ENCODE results near the gene CPD. TPM values are rescaled to one million over a fixed set of nuclear protein-coding genes. Genes with fewer than 3 reads are reported as not detected.

The CPD gene
- total and polyA plus RNA-seq, 2 of the 13 experiments (the other 11 are each of a cell fraction or from before 2014, with no cell fraction given), result 46.1 to 72.3 TPM

DNA sequence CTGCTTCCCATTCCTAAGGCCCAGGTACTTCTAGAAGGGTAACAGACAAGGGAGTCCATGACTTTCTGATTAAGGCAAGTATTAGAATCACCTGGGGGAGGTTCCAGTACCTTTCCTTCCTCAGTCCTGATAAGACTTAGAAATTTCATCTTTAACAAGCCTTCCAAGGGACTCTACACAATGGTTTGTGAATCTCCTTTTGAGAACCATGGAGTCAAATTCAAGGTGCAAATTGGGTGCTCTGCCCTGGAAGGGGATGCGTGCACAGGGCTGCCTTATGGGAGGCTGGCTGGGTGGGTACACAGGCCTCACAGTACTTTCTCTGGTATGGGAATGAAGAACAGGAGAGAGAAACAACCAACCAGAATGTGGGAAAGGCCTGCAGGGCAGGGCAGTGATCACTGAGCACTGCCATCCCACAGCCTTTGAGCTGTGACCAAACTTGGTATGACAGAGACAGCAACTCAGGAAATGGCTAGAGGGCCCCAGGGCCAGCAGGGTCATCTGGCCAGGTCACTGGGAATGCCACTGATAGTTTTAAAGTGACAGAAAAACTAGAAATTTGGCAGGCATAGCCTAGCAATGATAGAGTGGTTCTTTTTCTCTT is 41.2 kb upstream of the CPD start (continued):
- TF ChIP-seq HMG20B (CRISPR knock-in tag; conservative IDR thresholded peaks at IDR 0.05) (no peak), YEATS2 (CRISPR knock-in tag; IDR thresholded peaks at IDR 0.05; ENCODE audit: borderline replicate concordance) (no peak; the same call in 1 of the 2 replicates), PPARG (CRISPR knock-in tag; conservative IDR thresholded peaks at IDR 0.05) (peak; percentile 72), SP1 (IDR thresholded peaks at IDR 0.05) (no peak), SP1 (CRISPR knock-in tag; IDR thresholded peaks at IDR 0.05) (no peak), MXD4 (CRISPR knock-in tag; IDR thresholded peaks at IDR 0.05) (peak; percentile 54; the same call in 1 of the 2 replicates), ZNF383 (CRISPR knock-in tag; IDR thresholded peaks at IDR 0.05; ENCODE audit: borderline replicate concordance) (no peak), SPEN (CRISPR knock-in tag; IDR thresholded peaks at IDR 0.05; ENCODE audit: low read depth) (peak; percentile 85; the same call in 1 of the 2 replicates), RBM39 (IDR thresholded peaks at IDR 0.05; ENCODE audit: low read depth, low read length, poor library complexity, severe bottlenecking) (no peak), YY1 (IDR thresholded peaks at IDR 0.05; ENCODE audit: insufficient read depth, insufficient replicate concordance, low read depth, low read length) (peak; percentile 20), ZNF83 (CRISPR knock-in tag; IDR thresholded peaks at IDR 0.05; ENCODE audit: borderline replicate concordance) (no peak), FOXK1 (CRISPR knock-in tag; IDR thresholded peaks at IDR 0.05; ENCODE audit: borderline replicate concordance, low read depth) (peak; percentile 52; the same call in 1 of the 2 replicates), TEAD3 (CRISPR knock-in tag; optimal IDR thresholded peaks at IDR 0.05; ENCODE audit: borderline replicate concordance) (peak; percentile 90), ETV6 (CRISPR knock-in tag; conservative IDR thresholded peaks at IDR 0.05) (no peak; the same call in 1 of the 2 replicates), CREM (IDR thresholded peaks at IDR 0.05) (peak; percentile 59), CREM (CRISPR knock-in tag; IDR thresholded peaks at IDR 0.05) (no peak), RFXAP (CRISPR knock-in tag; IDR thresholded peaks at IDR 0.05; ENCODE audit: borderline replicate concordance) (0 out of 2 replicates have a peak, but pooled peaks have one; percentile 40), FOXM1 (CRISPR knock-in tag; IDR thresholded peaks at IDR 0.05) (no peak), HNF4G (IDR thresholded peaks at IDR 0.05; ENCODE audit: borderline replicate concordance, low read depth, low read length) (peak; percentile 65; the same call in 1 of the 2 replicates), HNF4G (CRISPR knock-in tag; IDR thresholded peaks at IDR 0.05; ENCODE audit: borderline replicate concordance, low read depth) (no peak; the same call in 1 of the 2 replicates), ZNF777 (CRISPR knock-in tag; IDR thresholded peaks at IDR 0.05) (no peak), ZSCAN30 (CRISPR knock-in tag; IDR thresholded peaks at IDR 0.05) (no peak), GFI1 (CRISPR knock-in tag; IDR thresholded peaks at IDR 0.05; ENCODE audit: borderline replicate concordance) (peak; percentile 43; the same call in 1 of the 2 replicates), TSC22D2 (CRISPR knock-in tag; IDR thresholded peaks at IDR 0.05; ENCODE audit: borderline replicate concordance) (no peak), SMAD1 (CRISPR knock-in tag; IDR thresholded peaks at IDR 0.05; ENCODE audit: borderline replicate concordance, low read depth) (no peak), HES4 (CRISPR knock-in tag; IDR thresholded peaks at IDR 0.05; ENCODE audit: borderline replicate concordance) (no peak), ZNF224 (CRISPR knock-in tag; IDR thresholded peaks at IDR 0.05) (0 out of 2 replicates have a peak, but pooled peaks have one; percentile 53), DNMT3B (CRISPR knock-in tag; conservative IDR thresholded peaks at IDR 0.05) (no peak), ZNF20 (CRISPR knock-in tag; IDR thresholded peaks at IDR 0.05) (no peak), ZNF30 (CRISPR knock-in tag; IDR thresholded peaks at IDR 0.05) (no peak), ZSCAN21 (CRISPR knock-in tag; IDR thresholded peaks at IDR 0.05; ENCODE audit: borderline replicate concordance) (peak; percentile 89), ZKSCAN5 (CRISPR knock-in tag; IDR thresholded peaks at IDR 0.05) (no peak), ZNF234 (CRISPR knock-in tag; conservative IDR thresholded peaks at IDR 0.05) (no peak)
- TF ChIP-seq, protein P1, sequence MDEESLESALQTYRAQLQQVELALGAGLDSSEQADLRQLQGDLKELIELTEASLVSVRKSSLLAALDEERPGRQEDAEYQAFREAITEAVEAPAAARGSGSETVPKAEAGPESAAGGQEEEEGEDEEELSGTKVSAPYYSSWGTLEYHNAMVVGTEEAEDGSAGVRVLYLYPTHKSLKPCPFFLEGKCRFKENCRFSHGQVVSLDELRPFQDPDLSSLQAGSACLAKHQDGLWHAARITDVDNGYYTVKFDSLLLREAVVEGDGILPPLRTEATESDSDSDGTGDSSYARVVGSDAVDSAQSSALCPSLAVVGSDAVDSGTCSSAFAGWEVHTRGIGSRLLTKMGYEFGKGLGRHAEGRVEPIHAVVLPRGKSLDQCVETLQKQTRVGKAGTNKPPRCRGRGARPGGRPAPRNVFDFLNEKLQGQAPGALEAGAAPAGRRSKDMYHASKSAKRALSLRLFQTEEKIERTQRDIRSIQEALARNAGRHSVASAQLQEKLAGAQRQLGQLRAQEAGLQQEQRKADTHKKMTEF (CRISPR knock-in tag; IDR thresholded peaks at IDR 0.05), result peak; percentile 42; the same call in 1 of the 2 replicates
